Measurements from ENCODE around the gene PARN.
A peak's percentile ranks its signal among the peaks of the same experiment; 100 is the strongest.
"Not testable (repeated sequence)": the region's sequence is repeated elsewhere in the genome, so short reads cannot be mapped to it uniquely, and the experiment has no call there.

Gene PARN, protein sequence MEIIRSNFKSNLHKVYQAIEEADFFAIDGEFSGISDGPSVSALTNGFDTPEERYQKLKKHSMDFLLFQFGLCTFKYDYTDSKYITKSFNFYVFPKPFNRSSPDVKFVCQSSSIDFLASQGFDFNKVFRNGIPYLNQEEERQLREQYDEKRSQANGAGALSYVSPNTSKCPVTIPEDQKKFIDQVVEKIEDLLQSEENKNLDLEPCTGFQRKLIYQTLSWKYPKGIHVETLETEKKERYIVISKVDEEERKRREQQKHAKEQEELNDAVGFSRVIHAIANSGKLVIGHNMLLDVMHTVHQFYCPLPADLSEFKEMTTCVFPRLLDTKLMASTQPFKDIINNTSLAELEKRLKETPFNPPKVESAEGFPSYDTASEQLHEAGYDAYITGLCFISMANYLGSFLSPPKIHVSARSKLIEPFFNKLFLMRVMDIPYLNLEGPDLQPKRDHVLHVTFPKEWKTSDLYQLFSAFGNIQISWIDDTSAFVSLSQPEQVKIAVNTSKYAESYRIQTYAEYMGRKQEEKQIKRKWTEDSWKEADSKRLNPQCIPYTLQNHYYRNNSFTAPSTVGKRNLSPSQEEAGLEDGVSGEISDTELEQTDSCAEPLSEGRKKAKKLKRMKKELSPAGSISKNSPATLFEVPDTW

GRCh38 chr16:14629919-14630619 lies at the start of gene PARN:
PARN (minus strand) TSS chr16:14630260; CDS start chr16:14630125, 135 bp downstream.
- DNase-seq (peak; percentile 99), ATAC-seq (peak; percentile 69)

- no peak for DNase-seq
- no peak for ATAC-seq
Observed at GRCh38 chr16:14678748-14679497, 48.9 kb upstream of the PARN start.

GRCh38 chr16:14677627-14678026 lies 47.6 kb upstream of the PARN start:
- ATAC-seq (no peak), DNase-seq (no peak)

DNA sequence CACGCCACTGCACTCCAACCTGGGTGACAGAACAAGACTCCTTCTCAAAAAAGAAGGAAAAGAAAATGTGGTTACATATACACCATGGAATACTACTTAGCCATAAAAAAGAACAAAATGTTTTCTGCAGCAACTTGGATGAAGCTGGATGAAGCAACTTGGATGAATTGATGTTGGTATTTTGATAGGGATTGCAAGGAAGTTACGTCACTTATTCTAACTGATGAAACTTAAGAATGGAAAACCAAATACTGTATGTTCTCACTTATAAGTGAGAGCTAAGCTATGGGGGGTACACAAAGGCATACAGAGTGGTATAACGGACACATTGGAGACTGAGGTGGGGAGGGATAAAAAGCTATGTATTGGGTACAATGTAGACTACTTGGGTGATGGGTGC lies 46.6 kb upstream of the PARN start:
- DNase-seq, result no peak
- no peak for ATAC-seq

GRCh38 chr16:14672403-14672971 lies 42.4 kb upstream of the PARN start:
- ATAC-seq (peak; percentile 28), DNase-seq (no peak)

- ATAC-seq, result no peak
- DNase-seq, result no peak
Observed at GRCh38 chr16:14669776-14670175, 39.7 kb upstream of the PARN start.

DNA sequence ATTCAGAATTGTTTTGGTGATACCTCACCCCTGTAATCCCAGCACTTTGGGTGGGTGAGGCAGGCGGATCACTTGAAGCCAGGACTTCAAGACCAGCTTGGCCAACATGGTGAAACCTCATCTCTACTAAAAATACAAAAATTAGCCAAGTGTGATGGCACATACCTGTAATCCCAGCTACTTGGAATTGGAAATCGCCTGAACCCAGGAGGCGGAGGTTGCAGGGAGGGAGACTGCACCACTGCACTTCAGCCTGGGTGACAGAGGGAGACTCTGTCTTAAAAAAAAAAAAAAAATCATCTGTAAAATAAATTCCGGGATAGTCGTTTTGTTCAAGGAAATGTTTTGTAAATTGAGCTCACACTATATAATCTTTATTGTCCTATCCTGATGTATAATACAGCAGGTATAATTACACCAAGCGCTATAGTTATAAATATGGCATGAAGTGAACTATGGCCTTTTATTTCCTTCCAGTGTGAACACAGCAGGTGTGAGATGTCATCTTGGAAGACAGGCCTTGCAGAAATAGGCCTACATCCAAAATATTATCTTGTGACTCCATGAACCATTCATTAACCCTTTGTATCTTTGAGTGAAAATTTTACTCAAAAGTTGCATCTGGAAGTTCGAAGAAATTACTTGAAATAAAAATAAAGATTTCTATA lies 38.6 kb upstream of the PARN start:
- ATAC-seq, result no peak
- DNase-seq, result no peak

DNA sequence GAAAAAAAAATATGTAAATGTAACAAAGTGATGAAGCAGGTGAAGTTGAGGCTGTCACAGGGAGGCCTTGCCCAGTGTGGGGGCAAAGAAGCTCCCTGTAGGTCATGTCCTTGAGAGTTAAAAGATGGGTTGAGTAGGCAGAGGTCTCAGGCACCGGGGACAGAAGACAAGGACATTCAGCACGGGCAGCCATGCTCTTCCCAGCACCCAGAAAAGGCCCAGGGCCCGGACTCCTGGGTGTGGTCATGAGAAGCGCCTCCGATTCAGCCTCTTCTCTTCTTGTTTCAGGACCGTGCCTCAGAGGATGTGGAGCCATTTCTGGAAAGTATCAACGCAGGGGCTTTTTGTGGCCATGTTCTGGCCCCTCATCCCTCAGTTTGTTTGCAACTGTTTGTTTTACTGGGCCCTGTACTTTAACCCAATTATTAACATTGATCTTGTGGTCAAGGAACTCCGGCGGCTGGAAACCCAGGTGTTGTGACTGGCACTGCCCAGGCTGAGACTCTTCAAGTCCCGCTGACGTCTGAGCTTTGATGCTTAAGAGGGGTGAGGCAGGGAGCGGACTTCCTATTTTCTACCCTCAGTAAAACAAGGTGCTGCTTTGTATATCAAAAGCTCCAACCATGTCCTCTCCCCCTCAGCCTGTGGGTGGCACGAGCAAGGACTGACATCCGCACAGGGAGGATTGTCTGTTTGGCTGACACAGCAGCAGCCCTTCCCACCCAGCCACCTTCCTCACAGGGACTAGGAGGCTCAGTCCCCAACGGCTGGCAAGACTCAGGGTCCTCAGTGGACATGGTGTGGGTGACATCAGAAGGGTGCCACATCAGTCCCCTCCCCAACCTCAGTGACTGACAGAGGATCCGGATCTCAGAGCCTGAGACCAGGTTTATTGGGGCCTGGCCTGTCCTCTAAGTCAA lies 37.5 kb upstream of the PARN start:
- ATAC-seq, result no peak

GRCh38 chr16:14658063-14658462 lies 28.0 kb upstream of the PARN start:
- DNase-seq (no peak), ATAC-seq (peak; percentile 52)

More for the DNA sequence above, 37.5 kb upstream of the PARN start:
- no peak for DNase-seq

GRCh38 chr16:14652726-14653125 lies 22.7 kb upstream of the PARN start:
- DNase-seq, result no peak
- ATAC-seq, result no peak

- DNase-seq (no peak), ATAC-seq (no peak)
Observed at GRCh38 chr16:14650629-14651028, 20.6 kb upstream of the PARN start.

DNA sequence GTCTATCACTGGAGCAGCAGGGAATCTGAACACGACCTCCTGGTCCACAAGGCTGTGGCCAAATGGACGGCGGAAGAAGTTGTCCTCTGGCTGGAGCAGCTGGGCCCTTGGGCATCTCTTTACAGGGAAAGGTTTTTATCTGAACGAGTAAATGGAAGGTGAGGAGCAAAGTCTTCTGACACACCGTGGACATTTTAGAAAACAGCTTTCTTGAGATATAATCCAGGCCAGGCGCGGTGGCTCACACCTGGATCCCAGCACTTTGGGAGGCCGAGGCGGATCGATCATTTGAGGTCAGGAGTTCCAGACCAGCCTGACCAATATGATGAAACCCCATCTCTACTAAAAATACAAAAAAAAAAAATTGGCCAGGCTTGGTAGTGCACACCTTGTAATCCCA lies 19.8 kb upstream of the PARN start:
- DNase-seq (no peak), ATAC-seq (no peak)

DNA sequence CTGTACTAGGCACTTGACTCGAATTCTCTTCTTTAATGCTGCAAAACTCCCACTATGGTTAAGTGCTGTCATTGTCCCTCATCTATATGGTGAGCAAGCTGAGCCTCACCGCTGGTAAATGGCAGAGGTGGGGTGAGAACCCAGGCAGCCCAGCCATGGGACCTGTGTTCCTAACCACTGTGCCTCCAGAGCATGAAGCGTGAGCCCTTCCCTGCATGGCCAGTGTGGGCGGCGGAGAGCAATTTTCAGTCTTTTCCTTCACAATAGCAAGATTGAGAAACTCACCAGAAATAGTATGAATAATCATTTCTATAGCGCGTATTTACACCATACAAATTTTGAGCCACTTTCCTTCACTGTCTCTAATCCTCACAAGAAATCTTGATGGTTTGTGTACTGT lies 11.9 kb upstream of the PARN start:
- DNase-seq (peak; percentile 11), ATAC-seq (peak; percentile 55)

DNA sequence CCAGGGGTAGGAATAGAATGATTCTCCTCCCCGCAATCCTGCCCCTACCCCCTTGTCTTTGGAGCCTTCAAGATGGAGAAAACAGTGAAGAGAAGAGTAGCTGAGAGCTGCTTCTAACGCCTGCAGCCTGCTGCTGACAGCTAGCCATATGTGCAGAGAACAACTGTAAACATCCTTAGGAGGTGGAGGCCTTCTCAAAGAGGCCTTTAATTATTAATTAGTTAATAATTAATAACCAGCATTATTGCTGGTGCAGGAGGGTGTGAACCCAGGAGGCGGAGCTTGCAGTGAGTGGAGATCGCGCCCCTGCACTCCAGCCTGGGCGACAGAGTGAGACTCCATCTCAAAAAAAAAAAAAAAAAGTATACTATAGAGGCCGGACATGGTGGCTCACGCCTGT lies 11.1 kb upstream of the PARN start:
- DNase-seq, result no peak
- no peak for ATAC-seq

- ATAC-seq, result no peak
Observed at GRCh38 chr16:14640538-14640937, 10.5 kb upstream of the PARN start.

DNA sequence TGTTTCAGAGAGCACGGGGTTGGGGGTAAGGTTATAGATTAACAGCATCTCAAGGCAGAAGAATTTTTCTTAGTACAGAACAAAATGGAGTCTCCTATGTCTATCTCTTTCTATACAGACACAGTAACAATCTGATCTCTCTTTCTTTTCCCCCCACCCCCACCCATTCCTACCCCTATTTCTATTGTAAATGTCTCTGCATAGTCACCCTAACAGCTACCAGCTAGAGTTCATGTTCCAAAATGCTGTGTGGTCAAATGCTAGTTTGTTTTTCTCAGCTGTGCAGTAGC lies 6.8 kb upstream of the PARN start:
- ATAC-seq, DNase-seq: not testable (repeated sequence)

More at GRCh38 chr16:14640538-14640937, 10.5 kb upstream of the PARN start:
- no peak for DNase-seq

DNA sequence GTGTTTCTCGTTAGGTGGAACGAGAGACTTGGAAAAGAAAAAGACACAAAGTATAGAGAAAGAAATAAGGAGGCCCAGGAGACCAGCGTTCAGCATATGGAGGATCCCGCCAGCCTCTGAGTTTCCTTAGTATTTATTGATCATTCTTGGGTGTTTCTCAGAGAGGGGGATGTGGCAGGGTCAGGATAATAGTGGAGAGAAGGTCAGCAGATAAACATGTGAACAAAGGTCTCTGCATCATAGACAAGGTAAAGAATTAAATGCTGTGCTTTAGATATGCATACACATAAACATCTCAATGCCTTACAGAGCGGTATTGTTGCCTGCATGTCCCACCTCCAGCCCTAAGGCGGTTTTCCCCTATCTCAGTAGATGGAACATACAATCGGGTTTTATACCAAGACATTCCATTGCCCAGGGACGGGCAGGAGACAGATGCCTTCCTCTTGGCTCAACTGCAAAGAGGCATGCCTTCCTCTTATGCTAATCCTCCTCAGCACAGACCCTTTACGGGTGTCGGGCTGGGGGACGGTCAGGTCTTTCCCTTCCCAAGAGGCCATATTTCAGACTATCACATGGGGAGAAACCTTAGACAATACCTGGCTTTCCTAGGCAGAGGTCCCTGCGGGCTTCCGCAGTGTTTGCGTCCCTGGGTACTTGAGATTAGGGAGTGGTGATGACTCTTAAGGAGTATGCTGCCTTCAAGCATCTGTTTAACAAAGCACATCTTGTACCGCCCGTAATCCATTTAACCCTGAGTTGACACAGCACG lies 6.3 kb upstream of the PARN start:
- not testable (repeated sequence) for ATAC-seq, DNase-seq

DNA sequence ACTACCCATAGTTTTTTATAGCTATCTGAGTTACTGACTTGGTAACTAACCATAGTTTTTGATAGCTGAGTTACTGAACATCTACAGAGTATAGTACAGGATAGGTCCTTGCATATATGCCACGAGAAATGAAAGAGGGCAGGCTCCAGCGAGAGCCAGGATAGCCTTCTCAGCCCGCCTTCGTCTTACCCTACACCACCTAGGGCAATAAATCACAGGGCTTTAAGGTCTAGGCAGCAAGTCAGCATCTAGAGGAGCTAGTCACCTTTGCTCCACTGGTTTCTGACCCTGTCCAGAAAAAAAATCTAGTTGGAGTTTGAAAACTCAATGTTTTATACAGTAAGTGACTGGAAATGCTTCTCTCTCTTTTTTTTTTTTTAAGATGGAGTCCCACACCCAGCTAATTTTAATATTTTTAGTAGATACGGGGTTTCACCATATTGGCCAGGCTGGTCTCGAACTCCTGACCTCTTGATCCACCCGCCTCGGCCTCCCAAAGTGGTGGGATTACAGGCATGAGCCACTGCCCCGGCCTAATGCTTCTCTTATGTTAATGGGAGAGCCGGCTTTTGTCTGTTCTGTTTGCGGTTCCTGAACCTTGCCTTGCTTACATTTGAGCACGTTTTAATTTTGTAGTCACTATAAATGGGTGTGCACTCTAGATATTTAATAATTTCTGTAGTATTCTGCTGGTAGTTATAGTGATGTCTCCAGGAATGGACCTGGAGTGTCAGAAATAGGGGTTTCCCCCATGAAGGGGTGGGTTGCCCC lies 5.5 kb upstream of the PARN start:
- ATAC-seq, result no peak
- no peak for DNase-seq

GRCh38 chr16:14634389-14634725 lies 4.3 kb upstream of the PARN start:
- DNase-seq (no peak), ATAC-seq (no peak)
